GM12873 (cell line): ENCODE results near the gene FAF1.

Experiments
- TF ChIP-seq, protein P1 (sequence below): IDR thresholded peaks from 2 replicates; pipeline ENCODE4 v1.5.1; 2012; ENCODE audit warnings: low read depth, mild to moderate bottlenecking, moderate library complexity, low read length, control low read depth; ENCODE audit not compliant: insufficient read depth; ENCODE audit errors: missing control alignments

The FAF1 gene

GRCh38 chr1:50566405-50566804 lies 393.7 kb downstream of the FAF1 start:
- TF ChIP-seq, protein P1, sequence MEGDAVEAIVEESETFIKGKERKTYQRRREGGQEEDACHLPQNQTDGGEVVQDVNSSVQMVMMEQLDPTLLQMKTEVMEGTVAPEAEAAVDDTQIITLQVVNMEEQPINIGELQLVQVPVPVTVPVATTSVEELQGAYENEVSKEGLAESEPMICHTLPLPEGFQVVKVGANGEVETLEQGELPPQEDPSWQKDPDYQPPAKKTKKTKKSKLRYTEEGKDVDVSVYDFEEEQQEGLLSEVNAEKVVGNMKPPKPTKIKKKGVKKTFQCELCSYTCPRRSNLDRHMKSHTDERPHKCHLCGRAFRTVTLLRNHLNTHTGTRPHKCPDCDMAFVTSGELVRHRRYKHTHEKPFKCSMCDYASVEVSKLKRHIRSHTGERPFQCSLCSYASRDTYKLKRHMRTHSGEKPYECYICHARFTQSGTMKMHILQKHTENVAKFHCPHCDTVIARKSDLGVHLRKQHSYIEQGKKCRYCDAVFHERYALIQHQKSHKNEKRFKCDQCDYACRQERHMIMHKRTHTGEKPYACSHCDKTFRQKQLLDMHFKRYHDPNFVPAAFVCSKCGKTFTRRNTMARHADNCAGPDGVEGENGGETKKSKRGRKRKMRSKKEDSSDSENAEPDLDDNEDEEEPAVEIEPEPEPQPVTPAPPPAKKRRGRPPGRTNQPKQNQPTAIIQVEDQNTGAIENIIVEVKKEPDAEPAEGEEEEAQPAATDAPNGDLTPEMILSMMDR: no peak

- TF ChIP-seq, protein P1: no peak
Observed at GRCh38 chr1:50564417-50564816, 395.6 kb downstream of the FAF1 start.

DNA sequence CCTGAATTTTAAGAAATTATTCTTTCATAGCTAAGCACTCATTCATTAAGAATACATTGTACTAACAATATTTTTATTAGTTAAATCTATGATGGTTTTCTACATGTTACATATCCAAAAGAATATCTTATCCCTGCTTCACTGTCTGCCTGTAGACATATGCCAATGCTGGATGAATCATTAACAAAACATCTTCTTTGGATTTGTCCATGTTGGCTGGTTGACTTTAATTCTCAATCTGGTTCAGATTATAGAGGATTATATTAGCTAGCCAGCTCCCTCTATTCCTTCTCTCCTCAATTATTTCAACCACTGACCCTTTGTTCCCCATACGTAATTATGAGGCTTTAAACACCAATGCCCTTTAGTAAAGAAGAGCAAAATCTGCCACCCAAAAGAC lies 398.0 kb downstream of the FAF1 start:
- TF ChIP-seq, protein P1: no peak

DNA sequence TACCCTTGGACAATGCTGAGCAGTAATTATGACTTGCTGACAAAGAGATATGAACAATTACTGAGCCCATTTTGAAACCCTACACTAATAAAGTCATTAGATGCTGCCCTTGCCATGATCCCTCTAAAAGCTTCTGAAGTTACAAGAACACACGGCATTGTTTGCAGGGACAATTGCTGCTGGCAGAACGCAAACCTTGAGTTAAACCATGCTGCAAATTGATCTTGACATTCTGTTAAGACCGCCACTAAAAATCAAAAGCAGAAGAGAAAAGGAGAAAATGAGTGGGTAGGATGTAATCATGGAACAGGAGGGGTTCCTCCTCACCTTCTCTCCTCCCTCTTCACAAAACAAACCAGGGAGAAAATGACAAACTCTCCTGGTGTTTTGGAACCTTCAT lies 400.6 kb downstream of the FAF1 start:
- TF ChIP-seq, protein P1: no peak

DNA sequence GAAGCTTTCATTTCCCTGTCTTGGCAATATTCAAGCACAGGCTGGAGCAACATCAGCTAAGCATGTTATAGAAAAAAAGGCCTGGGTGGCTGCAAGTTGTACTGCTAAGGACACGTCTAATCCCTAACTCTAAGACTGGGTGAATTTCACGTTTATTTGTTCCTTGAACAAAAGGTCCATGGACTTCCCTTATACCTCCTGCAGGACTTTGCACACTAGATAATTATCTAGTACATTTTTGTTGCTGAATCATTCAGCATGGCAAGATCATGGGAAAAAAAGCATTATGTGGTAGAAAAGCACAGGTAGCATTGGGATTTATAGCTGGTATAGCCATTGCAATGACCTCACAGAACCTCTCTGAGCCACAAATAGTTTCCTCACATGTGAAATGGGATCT lies 406.1 kb downstream of the FAF1 start:
- TF ChIP-seq, protein P1: no peak

GRCh38 chr1:50548243-50548642 lies 411.8 kb downstream of the FAF1 start:
- TF ChIP-seq, protein P1: no peak

- TF ChIP-seq, protein P1: no peak
Observed at GRCh38 chr1:50542362-50542761, 417.7 kb downstream of the FAF1 start.
